Ovary (tissue), 3 donors: ENCODE measurements around the gene ARAP1.

Source experiments
- CTCF ChIP-seq, 3 donors: fragments of 450-650 bp in 2 of 3; fragments of 200-600 bp in 1 of 3; IDR thresholded peaks; one replicate each; pipeline versions ENCODE4 v1.5.1 to v1.8.0; 2016 to 2022; ENCODE audit warnings: antibody characterized with exemption in 3 of 3, mild to moderate bottlenecking in 1 of 3
- POLR2A ChIP-seq: fragments of 450-650 bp; IDR thresholded peaks from one replicate; pipeline ENCODE4 v1.6.1; 2017; ENCODE audit warnings: antibody characterized with exemption, mild to moderate bottlenecking, moderate library complexity
- donor health status: DM: no; HTN: no; CAD: no.

GRCh38 chr11:72747289-72747855 is 4.8 kb downstream of the ARAP1 start:
- no peak for TF ChIP-seq CTCF (IDR thresholded peaks at IDR 0.05)
- TF ChIP-seq POLR2A = no peak
